K562 (cell line): ENCODE results near the gene DENND2A. TPM values are rescaled to one million over a fixed set of nuclear protein-coding genes. Genes with fewer than 3 reads are reported as not detected.

ENCODE experiments used
- ATAC-seq: fragments of 200-7000 bp; cut with Tn5 transposase; 3 replicates; pipeline ENCODE4 v1.9.1; 2020; ENCODE audit warnings: moderate library complexity
- BruUV-seq: library from RNA; stranded (reverse); fragments of 400-500 nt; replicated peaks from 2 replicates; lab custom pipeline; 2021; lab: Mats Ljungman, UMichigan
- CTCF ChIA-PET: fragments of 300-600 bp; formaldehyde crosslinking; extraction: SDS; loops from one replicate; lab custom pipeline; 2021; ENCODE audit warnings: low intra/inter-chr PET ratio; lab: Yijun Ruan, JAX
- POLR2A ChIA-PET: fragments of 300-600, 350-650 bp; sonication (Branson Sonifier 250); formaldehyde crosslinking; extraction: SDS; loops from one replicate; lab custom pipeline; 2021; ENCODE audit warnings: antibody characterized with exemption, inconsistent platforms; lab: Yijun Ruan, JAX
- DNase-seq, 4 experiments: peaks; one replicate each; pipeline versions ENCODE4 v3.0.0 to v3.0.0-alpha.2; 2011 to 2018; ENCODE audit warnings: low spot score in 3 of 4, mixed read lengths in 3 of 4; ENCODE audit errors: extremely low read depth in 1 of 4
- FAIRE-seq: peaks from 2 replicates; lab custom pipeline; 2011; peaks lifted over from hg19 to GRCh38; lab: Jason Lieb, UNC
- H2AFZ ChIP-seq: 2 replicates; pipeline ENCODE4 v1.6.0; 2011; ENCODE audit warnings: low read depth, low read length, control low read depth, inconsistent platforms
- H3K27ac ChIP-seq: fragments of 200-600 bp; 3 replicates; pipeline ENCODE4 v1.8.0; 2011; ENCODE audit warnings: low read depth, mild to moderate bottlenecking, control low read depth, inconsistent platforms, low read length, moderate library complexity, mixed read lengths; ENCODE audit errors: extremely low read depth
- H3K27me3 ChIP-seq, 2 experiments: fragments of 300-600 bp in 1 of 2; 2 replicates in 1 of 2; 3 replicates in 1 of 2; pipeline versions ENCODE4 v1.6.0 to v1.8.0; 2011; ENCODE audit warnings: inconsistent platforms in 2 of 2, low read length in 2 of 2, mild to moderate bottlenecking in 1 of 2, mixed read lengths in 1 of 2, moderate library complexity in 1 of 2; ENCODE audit not compliant: control insufficient read depth in 2 of 2, insufficient read depth in 2 of 2
- H3K36me3 ChIP-seq: fragments of 300-600 bp; 3 replicates; pipeline ENCODE4 v1.8.0; 2011; ENCODE audit warnings: mild to moderate bottlenecking, low read length, inconsistent platforms; ENCODE audit not compliant: control insufficient read depth, insufficient read depth
- H3K4me1 ChIP-seq, 2 experiments: fragments of 200-600 bp in 1 of 2; replicated peaks in 1 of 2; 2 replicates in 1 of 2; 3 replicates in 1 of 2; pipeline versions ENCODE4 v1.5.1 to v1.8.0; 2011; ENCODE audit warnings: inconsistent platforms in 2 of 2, low read length in 2 of 2, mild to moderate bottlenecking in 1 of 2, mixed read lengths in 1 of 2, moderate library complexity in 1 of 2; ENCODE audit not compliant: control insufficient read depth in 2 of 2, insufficient read depth in 2 of 2
- H3K4me2 ChIP-seq: 2 replicates; pipeline ENCODE4 v1.6.1; 2011; ENCODE audit warnings: low read length, control low read depth, inconsistent platforms, mixed read lengths; ENCODE audit not compliant: insufficient read depth
- H3K4me3 ChIP-seq: fragments of 200-600 bp; sonication (generic), shearing (Covaris generic); 2 replicates; pipeline ENCODE4 v1.5.1; 2016; ENCODE audit warnings: control low read depth, inconsistent platforms
- H3K79me2 ChIP-seq: fragments of 200-600 bp; 3 replicates; pipeline ENCODE4 v1.8.0; 2011; ENCODE audit warnings: low read length, inconsistent platforms; ENCODE audit not compliant: control insufficient read depth, insufficient read depth
- H3K9ac ChIP-seq, 2 experiments: 2 replicates each; pipeline versions ENCODE4 v1.6.0 to v1.6.1; 2011; ENCODE audit warnings: low read depth in 2 of 2, low read length in 2 of 2, control low read depth in 1 of 2, inconsistent platforms in 1 of 2, mild to moderate bottlenecking in 1 of 2, mixed read lengths in 1 of 2; ENCODE audit not compliant: insufficient read depth in 1 of 2
- H3K9me1 ChIP-seq: one replicate; pipeline ENCODE4 v1.6.0; 2011; ENCODE audit warnings: inconsistent platforms, mild to moderate bottlenecking, low read length, moderate library complexity; ENCODE audit not compliant: control insufficient read depth, insufficient read depth
- H3K9me3 ChIP-seq: replicated peaks from 2 replicates; pipeline ENCODE4 v1.5.1; 2011; ENCODE audit warnings: low read depth, low read length, inconsistent platforms; ENCODE audit not compliant: control insufficient read depth, insufficient read depth
- H4K20me1 ChIP-seq: replicated peaks from 2 replicates; pipeline ENCODE4 v1.6.1; 2011; ENCODE audit warnings: low read length, inconsistent platforms, mixed read lengths; ENCODE audit not compliant: control insufficient read depth, insufficient read depth
- FOXM1 ChIP-seq, 2 experiments: fragments of 450-650 bp in 1 of 2; sonication (generic) in 1 of 2; formaldehyde crosslinking in 1 of 2; IDR thresholded peaks; 2 replicates each; pipeline versions ENCODE4 v1.6.1 to v1.9.0; 2017 to 2022; ENCODE audit warnings: low read depth in 2 of 2, mild to moderate bottlenecking in 2 of 2, missing genetic modification reagents in 1 of 2, moderate library complexity in 1 of 2
- NELFE ChIP-seq: IDR thresholded peaks from 2 replicates; pipeline ENCODE4 v1.6.1; 2011; ENCODE audit warnings: mild to moderate bottlenecking; ENCODE audit not compliant: insufficient read depth, insufficient read length
- NFIC ChIP-seq: fragments of 450-650 bp; IDR thresholded peaks from 2 replicates; pipeline ENCODE4 v1.6.1; 2017; ENCODE audit warnings: mild to moderate bottlenecking, inconsistent platforms
- RAD21 ChIP-seq, 2 experiments: fragments of 250-450 bp in 1 of 2; fragments of 450-650 bp in 1 of 2; sonication (Bioruptor Pico) in 1 of 2; formaldehyde crosslinking in 1 of 2; IDR thresholded peaks in 1 of 2; conservative IDR thresholded peaks in 1 of 2; 2 replicates each; pipeline versions ENCODE4 v1.4.0 to v1.8.0; 2020 to 2022; ENCODE audit warnings: mild to moderate bottlenecking in 2 of 2, moderate library complexity in 1 of 2
- SUPT5H ChIP-seq: fragments of 450-650 bp; IDR thresholded peaks from 2 replicates; pipeline ENCODE4 v1.6.1; 2016
- WGBS: fragments of 100-300 bp; shearing (Covaris generic); methylation state at CpG from one replicate; pipeline ENCODE4 v1.1.6; 2016; ENCODE audit warnings: low coverage, mixed read lengths; ENCODE audit not compliant: insufficient coverage; ENCODE audit errors: missing lambda C conversion rate; 5-methylcytosine and 5-hydroxymethylcytosine counted together
- in situ Hi-C: fragments of 300-500 bp; cut with MboI; formaldehyde crosslinking; loops from 4 replicates; pipeline ENCODE4 v1.15.0; 2018; ENCODE audit warnings: inconsistent platforms, mixed read lengths
- intact Hi-C: fragments of 100-400 bp; cut with micrococcal nuclease; formaldehyde crosslinking; loops from 2 replicates; pipeline ENCODE4 v1.14.2; 2022
- polyA plus RNA-seq, 8 experiments: library from polyadenylated mRNA; depleted of rRNA in 4 of 8; stranded (reverse) in 5 of 8; unstranded in 3 of 8; fragments of >200 nt; fragmentation: Nextera tagmentation in 2 of 8; fragmentation: Illumina TruSeq in 1 of 8; extraction: Ambion mirVana in 2 of 8; extraction: Trizol in 1 of 8; gene quantifications; 2 replicates each; pipeline versions ENCODE4 v1.2.1 to v1.2.3, GENCODE V29; 2011 to 2014; ENCODE audit warnings: inconsistent platforms in 1 of 8, missing spikeins in 1 of 8
- total RNA-seq, 7 experiments: library from RNA; depleted of rRNA in 6 of 7; stranded (reverse); fragments of >200 nt in 6 of 7; fragmentation: Illumina TruSeq in 2 of 7; extraction: Trizol in 2 of 7; gene quantifications; 2 replicates each; pipeline versions ENCODE4 v1.2.1 to v1.2.3, GENCODE V29; 2011 to 2021; ENCODE audit warnings: low replicate concordance in 1 of 7
- TF ChIP-seq, protein P1 (sequence below): IDR thresholded peaks from 2 replicates; pipeline ENCODE4 v1.6.1; 2016; ENCODE audit warnings: missing genetic modification characterization, missing compliant biosample characterization
- TF ChIP-seq, protein P2 (sequence below): fragments of 450-650 bp; formaldehyde crosslinking; IDR thresholded peaks from 2 replicates; pipeline ENCODE4 v1.4.0; 2020; ENCODE audit warnings: mild to moderate bottlenecking, moderate library complexity
- TF ChIP-seq, protein P3 (sequence below), 3 experiments: IDR thresholded peaks in 2 of 3; conservative IDR thresholded peaks in 1 of 3; 2 replicates each; pipeline ENCODE4 v1.5.1; 2011 to 2012; ENCODE audit warnings: low read length in 3 of 3, mild to moderate bottlenecking in 3 of 3, control low read depth in 2 of 3, improper control_type of control experiment in 1 of 3, inconsistent platforms in 1 of 3, low read depth in 1 of 3, mixed read lengths in 1 of 3, moderate library complexity in 1 of 3; ENCODE audit not compliant: insufficient read depth in 2 of 3

The DENND2A gene
- total and polyA plus RNA-seq, 9 of the 15 experiments (the other 6 are each of a cell fraction or from before 2014, with no cell fraction given), result not detected

- TF ChIP-seq, protein P1, sequence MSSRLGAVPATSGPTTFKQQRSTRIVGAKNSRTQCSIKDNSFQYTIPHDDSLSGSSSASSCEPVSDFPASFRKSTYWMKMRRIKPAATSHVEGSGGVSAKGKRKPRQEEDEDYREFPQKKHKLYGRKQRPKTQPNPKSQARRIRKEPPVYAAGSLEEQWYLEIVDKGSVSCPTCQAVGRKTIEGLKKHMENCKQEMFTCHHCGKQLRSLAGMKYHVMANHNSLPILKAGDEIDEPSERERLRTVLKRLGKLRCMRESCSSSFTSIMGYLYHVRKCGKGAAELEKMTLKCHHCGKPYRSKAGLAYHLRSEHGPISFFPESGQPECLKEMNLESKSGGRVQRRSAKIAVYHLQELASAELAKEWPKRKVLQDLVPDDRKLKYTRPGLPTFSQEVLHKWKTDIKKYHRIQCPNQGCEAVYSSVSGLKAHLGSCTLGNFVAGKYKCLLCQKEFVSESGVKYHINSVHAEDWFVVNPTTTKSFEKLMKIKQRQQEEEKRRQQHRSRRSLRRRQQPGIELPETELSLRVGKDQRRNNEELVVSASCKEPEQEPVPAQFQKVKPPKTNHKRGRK (tag), result peak; percentile 79; the same call in 1 of the 2 replicates
- no peak for TF ChIP-seq NELFE
- no peak for TF ChIP-seq SUPT5H
- TF ChIP-seq, all 486 proteins: peak for 4
Measured at GRCh38 chr7:140596519-140597427, 43.8 kb downstream of the DENND2A start (continued).

- no peak overlapping the region for H3K9ac ChIP-seq
- ChIA-PET POLR2A (interaction anchor here (0.6 to 2.3 kb wide), 6 partner anchors 9 to 645 kb away, joined by 3 to 9 read pairs (median 3); no protein-coding TSS in a partner anchor), CTCF (no interaction called here)
- no TSS peak for BruUV-seq
- no peak overlapping the region for H3K4me3 ChIP-seq
- DNase-seq, result no peak
- H4K20me1 ChIP-seq, result no peaks in the 10 kb centered on the region; the same call in 1 of the 2 replicates
- no peaks in the 10 kb centered on the region for H3K36me3 ChIP-seq
- in situ Hi-C loops, result no loop called here
- H3K27me3 ChIP-seq, result peaks cover 39 to 52% of the 10 kb centered on the region in 2 experiments
- H3K9me1 ChIP-seq, result no peaks in the 10 kb centered on the region
- WGBS, result 9% methylated on average over 15 of the region's 15 CpGs
- H3K4me1 ChIP-seq, result no peaks in the 10 kb centered on the region
- no peaks in the 10 kb centered on the region for H3K79me2 ChIP-seq
- H3K9me3 ChIP-seq, result no peaks in the 10 kb centered on the region
- no peak overlapping the region for H3K4me2 ChIP-seq
- FAIRE-seq, result no peak
- ATAC-seq, result peak; percentile 68
- intact Hi-C loops, result loop anchor here (5.0 kb wide), 2 partner anchors 78 to 118 kb away; partner anchors contain the start of gene MKRN1
- H2AFZ ChIP-seq, result no peak overlapping the region
- H3K27ac ChIP-seq, result no peak overlapping the region
- TF ChIP-seq NFIC, result peak; percentile 55
- TF ChIP-seq, protein P2, sequence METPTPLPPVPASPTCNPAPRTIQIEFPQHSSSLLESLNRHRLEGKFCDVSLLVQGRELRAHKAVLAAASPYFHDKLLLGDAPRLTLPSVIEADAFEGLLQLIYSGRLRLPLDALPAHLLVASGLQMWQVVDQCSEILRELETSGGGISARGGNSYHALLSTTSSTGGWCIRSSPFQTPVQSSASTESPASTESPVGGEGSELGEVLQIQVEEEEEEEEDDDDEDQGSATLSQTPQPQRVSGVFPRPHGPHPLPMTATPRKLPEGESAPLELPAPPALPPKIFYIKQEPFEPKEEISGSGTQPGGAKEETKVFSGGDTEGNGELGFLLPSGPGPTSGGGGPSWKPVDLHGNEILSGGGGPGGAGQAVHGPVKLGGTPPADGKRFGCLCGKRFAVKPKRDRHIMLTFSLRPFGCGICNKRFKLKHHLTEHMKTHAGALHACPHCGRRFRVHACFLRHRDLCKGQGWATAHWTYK (CRISPR knock-in tag), result no peak
- TF ChIP-seq, protein P3, sequence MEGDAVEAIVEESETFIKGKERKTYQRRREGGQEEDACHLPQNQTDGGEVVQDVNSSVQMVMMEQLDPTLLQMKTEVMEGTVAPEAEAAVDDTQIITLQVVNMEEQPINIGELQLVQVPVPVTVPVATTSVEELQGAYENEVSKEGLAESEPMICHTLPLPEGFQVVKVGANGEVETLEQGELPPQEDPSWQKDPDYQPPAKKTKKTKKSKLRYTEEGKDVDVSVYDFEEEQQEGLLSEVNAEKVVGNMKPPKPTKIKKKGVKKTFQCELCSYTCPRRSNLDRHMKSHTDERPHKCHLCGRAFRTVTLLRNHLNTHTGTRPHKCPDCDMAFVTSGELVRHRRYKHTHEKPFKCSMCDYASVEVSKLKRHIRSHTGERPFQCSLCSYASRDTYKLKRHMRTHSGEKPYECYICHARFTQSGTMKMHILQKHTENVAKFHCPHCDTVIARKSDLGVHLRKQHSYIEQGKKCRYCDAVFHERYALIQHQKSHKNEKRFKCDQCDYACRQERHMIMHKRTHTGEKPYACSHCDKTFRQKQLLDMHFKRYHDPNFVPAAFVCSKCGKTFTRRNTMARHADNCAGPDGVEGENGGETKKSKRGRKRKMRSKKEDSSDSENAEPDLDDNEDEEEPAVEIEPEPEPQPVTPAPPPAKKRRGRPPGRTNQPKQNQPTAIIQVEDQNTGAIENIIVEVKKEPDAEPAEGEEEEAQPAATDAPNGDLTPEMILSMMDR (IDR thresholded peaks at IDR 0.05 in 2 of 3, conservative IDR thresholded peaks at IDR 0.05 in 1 of 3; ENCODE audit: insufficient read depth in 2 of 3, low read depth in 1 of 3, low read length in 3 of 3), result 0 out of 6 replicates have a peak, but pooled peaks of 1 of the 3 experiments have one; percentile 8
- TF ChIP-seq RAD21 (CRISPR knock-in tag; conservative IDR thresholded peaks at IDR 0.05 in 1 of 2, IDR thresholded peaks at IDR 0.05 in 1 of 2), result 0 out of 4 replicates have a peak, but pooled peaks of 1 of the 2 experiments have one; percentile 12
- TF ChIP-seq FOXM1 (IDR thresholded peaks at IDR 0.05; ENCODE audit: low read depth), result no peak
- no peak for TF ChIP-seq FOXM1 (CRISPR knock-in tag; IDR thresholded peaks at IDR 0.05; ENCODE audit: low read depth)
Measured at GRCh38 chr7:140595468-140596092, 45.0 kb downstream of the DENND2A start.
